Pericardium fibroblast (primary cell): ENCODE results near the gene SDHAF2. TPM values are rescaled to one million over a fixed set of nuclear protein-coding genes. Genes with fewer than 3 reads are reported as not detected.

ENCODE experiments used
- total RNA-seq: library from RNA; depleted of rRNA; stranded (reverse); fragments of >200 nt; gene quantifications from 2 replicates; pipeline ENCODE4 v1.2.3, GENCODE V29; 2015

Gene SDHAF2
- 38.5 and 67.4 TPM in 2 replicates for total RNA-seq

GRCh38 chr11:61429691-61430582, at the start of gene SDHAF2, which contains the start of gene CPSF7:
TSS of gene SDHAF2 (plus strand) at chr11:61430124. CDS start at chr11:61430147, 23 bp downstream.
TSS of gene CPSF7 (minus strand) at chr11:61429975. CDS start at chr11:61429235, 740 bp downstream.

Other genes starting within 250 kb of the SDHAF2 start
- gene PGA3, start 226.6 kb upstream of the SDHAF2 start, total RNA-seq, result not detected in 2 replicates
- gene PGA4, start 207.8 kb upstream of the SDHAF2 start, total RNA-seq, result not detected in 2 replicates
- gene PGA5, start 188.9 kb upstream of the SDHAF2 start, total RNA-seq, result not detected in 2 replicates
- gene VWCE, start 134.8 kb upstream of the SDHAF2 start, total RNA-seq, result 2.2 and 4.4 TPM in 2 replicates
- gene DDB1, start 97.0 kb upstream of the SDHAF2 start, total RNA-seq, result 180 and 209 TPM in 2 replicates
- 27.8 and 30.3 TPM in 2 replicates for gene TKFC, start 96.9 kb upstream of the SDHAF2 start, total RNA-seq
- 102 and 118 TPM in 2 replicates for gene CYB561A3, start 68.2 kb upstream of the SDHAF2 start, total RNA-seq
- gene TMEM138, start 67.8 kb upstream of the SDHAF2 start, total RNA-seq, result 32.8 and 42.8 TPM in 2 replicates
- 12.8 and 14.0 TPM in 2 replicates for gene TMEM216, start 37.5 kb upstream of the SDHAF2 start, total RNA-seq
- 26.2 and 26.3 TPM in 2 replicates for gene CPSF7, start 149 bp upstream of the SDHAF2 start, total RNA-seq
- not detected in 2 replicates for gene LRRC10B, start 78.6 kb downstream of the SDHAF2 start, total RNA-seq
- gene SYT7, start 151.0 kb downstream of the SDHAF2 start, total RNA-seq, result 0.47 and 2.6 TPM in 2 replicates